Measurements from ENCODE around the gene ABCE1. TPM values are rescaled to one million over a fixed set of nuclear protein-coding genes. Genes with fewer than 3 reads are reported as not detected.
A peak's percentile ranks its signal among the peaks of the same experiment; 100 is the strongest.

Gene ABCE1
- total and polyA plus RNA-seq, 2 donors (not counting 1 experiment from before 2014, with no cell fraction given) = 76.8 to 84.8 TPM

GRCh38 chr4:145125396-145125795 lies 27.3 kb downstream of the ABCE1 start:
- Histone ChIP-seq H3K27ac (ENCODE audit: insufficient read depth, low read length) (no peak overlapping the region), H3K4me1 (ENCODE audit: control insufficient read depth, extremely low read depth, insufficient read depth, low read length) (no peaks in the 10 kb centered on the region), H3K36me3 (ENCODE audit: control insufficient read depth, insufficient read depth, low read length) (peaks cover 3% of the 10 kb centered on the region), H2AFZ (ENCODE audit: low read length) (no peak overlapping the region), H3K4me3 (replicated peaks in 1 of 4; ENCODE audit: control extremely low read depth in 1 of 4, insufficient read depth in 1 of 4, low read depth in 3 of 4, low read length in 4 of 4) (no peak overlapping the region), H3K79me2 (ENCODE audit: control insufficient read depth, insufficient read depth, low read length) (no peaks in the 10 kb centered on the region), H4K20me1 (ENCODE audit: control insufficient read depth, extremely low read depth, insufficient read depth, low read length) (peaks cover 3% of the 10 kb centered on the region), H3K4me2 (ENCODE audit: extremely low read depth, insufficient read depth, low read length) (no peak overlapping the region), H3K27me3 (ENCODE audit: control insufficient read depth, insufficient read depth, low read length) (no peaks in the 10 kb centered on the region), H3K9ac (ENCODE audit: insufficient read depth, low read length) (no peak overlapping the region), H3K9me3 (ENCODE audit: control insufficient read depth, insufficient read depth, low read depth, low read length) (no peaks in the 10 kb centered on the region)
- DNase-seq (ENCODE audit: low read depth in 2 of 2) = no peak
- TF ChIP-seq EZH2 (IDR thresholded peaks at IDR 0.05; ENCODE audit: low read length, missing control alignments) (no peak), CTCF (conservative IDR thresholded peaks at IDR 0.05 in 1 of 2, IDR thresholded peaks at IDR 0.05 in 1 of 2; ENCODE audit: low read depth in 1 of 2, low read length in 2 of 2) (no peak)

- TF ChIP-seq CTCF (conservative IDR thresholded peaks at IDR 0.05 in 1 of 2, IDR thresholded peaks at IDR 0.05 in 1 of 2; ENCODE audit: low read depth in 1 of 2, low read length in 2 of 2) = no peak
- no peak for TF ChIP-seq EZH2 (IDR thresholded peaks at IDR 0.05; ENCODE audit: low read length, missing control alignments)
- no peak for DNase-seq (ENCODE audit: low read depth in 2 of 2)
- Histone ChIP-seq H4K20me1 (ENCODE audit: control insufficient read depth, extremely low read depth, insufficient read depth, low read length) (peaks cover 3% of the 10 kb centered on the region), H3K9me3 (ENCODE audit: control insufficient read depth, insufficient read depth, low read depth, low read length) (no peaks in the 10 kb centered on the region), H3K4me3 (replicated peaks in 1 of 4; ENCODE audit: control extremely low read depth in 1 of 4, insufficient read depth in 1 of 4, low read depth in 3 of 4, low read length in 4 of 4) (no peak overlapping the region), H3K4me1 (ENCODE audit: control insufficient read depth, extremely low read depth, insufficient read depth, low read length) (peaks cover 9% of the 10 kb centered on the region), H3K27me3 (ENCODE audit: control insufficient read depth, insufficient read depth, low read length) (no peaks in the 10 kb centered on the region), H3K9ac (ENCODE audit: insufficient read depth, low read length) (no peak overlapping the region), H3K79me2 (ENCODE audit: control insufficient read depth, insufficient read depth, low read length) (no peaks in the 10 kb centered on the region), H3K36me3 (ENCODE audit: control insufficient read depth, insufficient read depth, low read length) (peaks cover 2% of the 10 kb centered on the region), H3K27ac (ENCODE audit: insufficient read depth, low read length) (peak overlapping the region; percentile 54), H2AFZ (ENCODE audit: low read length) (no peak overlapping the region), H3K4me2 (ENCODE audit: extremely low read depth, insufficient read depth, low read length) (no peak overlapping the region)
Measured at GRCh38 chr4:145130130-145130529, 32.0 kb downstream of the ABCE1 start.

GRCh38 chr4:145130788-145131399 lies 32.8 kb downstream of the ABCE1 start:
- no peak overlapping the region for H2AFZ ChIP-seq (ENCODE audit: low read length)
- H3K36me3 ChIP-seq (ENCODE audit: control insufficient read depth, insufficient read depth, low read length) = peaks cover 2% of the 10 kb centered on the region
- no peaks in the 10 kb centered on the region for H3K79me2 ChIP-seq (ENCODE audit: control insufficient read depth, insufficient read depth, low read length)
- peaks cover 3% of the 10 kb centered on the region for H4K20me1 ChIP-seq (ENCODE audit: control insufficient read depth, extremely low read depth, insufficient read depth, low read length)
- TF ChIP-seq CTCF (conservative IDR thresholded peaks at IDR 0.05 in 1 of 2, IDR thresholded peaks at IDR 0.05 in 1 of 2; ENCODE audit: low read depth in 1 of 2, low read length in 2 of 2) (no peak), EZH2 (IDR thresholded peaks at IDR 0.05; ENCODE audit: low read length, missing control alignments) (no peak)
- H3K9me3 ChIP-seq (ENCODE audit: control insufficient read depth, insufficient read depth, low read depth, low read length) = no peaks in the 10 kb centered on the region
- H3K27ac ChIP-seq (ENCODE audit: insufficient read depth, low read length) = peak overlapping the region; percentile 54
- DNase-seq (ENCODE audit: low read depth in 2 of 2) = peak; percentile 62 to 96
- no peak overlapping the region for H3K4me3 ChIP-seq (replicated peaks in 1 of 4; ENCODE audit: control extremely low read depth in 1 of 4, insufficient read depth in 1 of 4, low read depth in 3 of 4, low read length in 4 of 4)
- no peak overlapping the region for H3K4me2 ChIP-seq (ENCODE audit: extremely low read depth, insufficient read depth, low read length)
- H3K27me3 ChIP-seq (ENCODE audit: control insufficient read depth, insufficient read depth, low read length) = no peaks in the 10 kb centered on the region
- no peak overlapping the region for H3K9ac ChIP-seq (ENCODE audit: insufficient read depth, low read length)
- H3K4me1 ChIP-seq (ENCODE audit: control insufficient read depth, extremely low read depth, insufficient read depth, low read length) = peaks cover 9% of the 10 kb centered on the region

Data from fibroblast of lung (primary cell).